ENCODE results near the gene DCBLD2. TPM values are rescaled to one million over a fixed set of nuclear protein-coding genes. Genes with fewer than 3 reads are reported as not detected.
"Not testable (repeated sequence)": the region's sequence is repeated elsewhere in the genome, so short reads cannot be mapped to it uniquely, and the experiment has no call there.

DCBLD2 gene
- total RNA-seq, 3 donors from 2014 or later, result 9.6 to 34.8 (median 17.5) TPM

DNA sequence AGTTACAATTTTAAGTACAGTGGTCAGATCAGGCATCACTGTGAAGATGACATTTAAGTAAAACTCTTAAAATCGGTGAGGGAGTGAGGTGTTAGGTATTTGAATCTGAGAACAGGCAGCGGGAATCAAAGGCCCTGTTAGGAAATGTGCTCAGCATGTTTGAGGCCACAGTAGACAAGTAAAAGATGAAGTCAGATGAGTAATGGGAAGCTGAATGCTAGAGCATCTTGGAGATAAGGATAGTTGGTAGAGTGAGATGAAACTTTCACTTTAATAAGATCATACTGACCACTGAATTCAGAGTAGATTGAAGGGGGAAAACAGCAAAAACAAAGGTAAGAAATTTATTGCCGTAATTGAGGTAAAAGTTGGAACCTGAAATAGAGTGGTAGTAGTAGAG lies 61.6 kb downstream of the DCBLD2 start:
- Histone ChIP-seq H3K36me3 (ENCODE audit: low read depth) (no peaks in the 10 kb centered on the region), H3K4me3 (no peak overlapping the region), H3K4me1 (ENCODE audit: low read depth) (no peaks in the 10 kb centered on the region), H3K9me3 (no peaks in the 10 kb centered on the region)
- no peak for DNase-seq
- TF ChIP-seq CTCF (IDR thresholded peaks at IDR 0.05), result no peak
- intact Hi-C loops (cut with DNase I, micrococcal nuclease), result no loop called here
- ATAC-seq, result no peak

GRCh38 chr3:98831060-98831459 lies 70.4 kb downstream of the DCBLD2 start:
- DNase-seq; H3K4me1 ChIP-seq (ENCODE audit: low read depth); H3K36me3 ChIP-seq (ENCODE audit: low read depth); H3K4me3 ChIP-seq; intact Hi-C loops (cut with DNase I, micrococcal nuclease); ATAC-seq: not testable (repeated sequence)
- peaks cover 11% of the 10 kb centered on the region for H3K9me3 ChIP-seq

GRCh38 chr3:98829246-98829832 lies 72.2 kb downstream of the DCBLD2 start:
- H3K9me3 ChIP-seq, result peaks cover 11% of the 10 kb centered on the region
- H3K4me3 ChIP-seq, result no peak overlapping the region
- ATAC-seq (no peak), DNase-seq (no peak)
- H3K4me1 ChIP-seq (ENCODE audit: low read depth), result no peaks in the 10 kb centered on the region
- no peak for TF ChIP-seq CTCF (IDR thresholded peaks at IDR 0.05)
- intact Hi-C loops (cut with DNase I, micrococcal nuclease), result no loop called here
- H3K36me3 ChIP-seq (ENCODE audit: low read depth), result no peaks in the 10 kb centered on the region

DNA sequence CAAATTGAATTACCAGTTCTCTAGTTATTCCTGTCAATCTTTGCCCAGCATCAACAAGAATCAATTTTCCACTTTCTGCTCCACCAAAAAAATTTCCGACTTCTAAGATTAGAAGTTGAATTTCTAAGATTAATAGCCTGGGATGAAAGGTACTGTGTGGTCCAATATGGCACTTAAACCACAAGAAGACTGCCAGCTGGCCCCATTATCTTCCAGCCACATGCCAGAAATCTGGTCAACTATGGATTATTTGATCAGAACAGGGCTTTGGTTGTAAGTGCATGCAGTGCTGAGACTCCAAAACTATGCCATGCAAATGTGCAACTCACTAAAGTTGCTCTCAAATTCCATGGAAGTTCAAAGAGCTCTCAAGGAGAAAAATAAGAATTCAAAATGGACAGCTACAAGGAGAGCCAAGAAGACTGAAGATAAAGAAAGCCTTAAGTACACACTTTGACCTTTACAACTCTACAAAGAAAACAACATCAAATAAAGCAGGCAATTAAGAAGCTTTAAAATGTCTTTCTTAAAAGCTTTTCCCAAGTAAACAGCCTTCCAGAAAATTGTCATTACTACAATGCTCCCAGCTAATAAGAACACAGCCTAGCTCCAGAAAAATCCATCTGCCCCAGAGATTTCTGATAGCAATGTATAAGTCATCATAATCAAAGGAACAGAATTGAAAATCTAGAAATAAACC lies 74.1 kb downstream of the DCBLD2 start:
- Histone ChIP-seq H3K4me1 (ENCODE audit: low read depth) (no peaks in the 10 kb centered on the region), H3K4me3 (no peak overlapping the region), H3K36me3 (ENCODE audit: low read depth) (no peaks in the 10 kb centered on the region), H3K9me3 (peaks cover 11% of the 10 kb centered on the region)
- DNase-seq (no peak), ATAC-seq (no peak)
- intact Hi-C loops (cut with DNase I, micrococcal nuclease), result no loop called here
- TF ChIP-seq CTCF (IDR thresholded peaks at IDR 0.05), result no peak

- TF ChIP-seq CTCF (IDR thresholded peaks at IDR 0.05), result no peak
- intact Hi-C loops (cut with DNase I, micrococcal nuclease), result no loop called here
Measured at GRCh38 chr3:98826126-98826525, 75.4 kb downstream of the DCBLD2 start.

GRCh38 chr3:98824256-98824655 lies 77.2 kb downstream of the DCBLD2 start:
- Histone ChIP-seq H3K36me3 (ENCODE audit: low read depth) (no peaks in the 10 kb centered on the region), H3K4me1 (ENCODE audit: low read depth) (no peaks in the 10 kb centered on the region), H3K4me3 (no peak overlapping the region), H3K9me3 (peaks cover under 1% of the 10 kb centered on the region)
- DNase-seq (no peak), ATAC-seq (no peak)
- no peak for TF ChIP-seq CTCF (IDR thresholded peaks at IDR 0.05)
- intact Hi-C loops (cut with DNase I, micrococcal nuclease), result no loop called here

More at GRCh38 chr3:98826126-98826525, 75.4 kb downstream of the DCBLD2 start:
- H3K4me3 ChIP-seq, result no peak overlapping the region
- no peaks in the 10 kb centered on the region for H3K4me1 ChIP-seq (ENCODE audit: low read depth)
- H3K9me3 ChIP-seq, result peaks cover 7% of the 10 kb centered on the region
- no peaks in the 10 kb centered on the region for H3K36me3 ChIP-seq (ENCODE audit: low read depth)
- DNase-seq, result no peak
- ATAC-seq, result no peak

Measured in mucosa of descending colon (tissue), 3 donors.